Keratinocyte (primary cell): Measurements from ENCODE around the gene HTRA1. TPM values are rescaled to one million over a fixed set of nuclear protein-coding genes. Genes with fewer than 3 reads are reported as not detected.

ENCODE experiments used
- DNase-seq: peaks from one replicate; pipeline ENCODE4 v3.0.0-alpha.2; 2011; ENCODE audit warnings: low read depth, missing footprints, low spot score
- FAIRE-seq: peaks from 2 replicates; lab custom pipeline; 2011; peaks lifted over from hg19 to GRCh38; lab: Jason Lieb, UNC
- H2AFZ ChIP-seq: 2 replicates; pipeline ENCODE4 v1.6.0; 2012; ENCODE audit warnings: low read length, control low read depth, inconsistent platforms; ENCODE audit not compliant: control insufficient read depth
- H3K27ac ChIP-seq: 2 replicates; pipeline ENCODE4 v1.5.1; 2011; ENCODE audit warnings: low read length; ENCODE audit not compliant: control insufficient read depth, insufficient read depth
- H3K27me3 ChIP-seq: 3 replicates; pipeline ENCODE4 v1.6.0; 2011; ENCODE audit warnings: low read length; ENCODE audit not compliant: control insufficient read depth, insufficient read depth; ENCODE audit errors: extremely low read depth
- H3K36me3 ChIP-seq, 2 experiments: 2 replicates in 1 of 2; 3 replicates in 1 of 2; pipeline ENCODE4 v1.5.1; 2011; ENCODE audit warnings: low read length in 2 of 2, mild to moderate bottlenecking in 1 of 2; ENCODE audit not compliant: control insufficient read depth in 2 of 2, insufficient read depth in 2 of 2; ENCODE audit errors: extremely low read depth in 1 of 2
- H3K4me1 ChIP-seq: 3 replicates; pipeline ENCODE4 v1.5.1; 2011; ENCODE audit warnings: low read length; ENCODE audit not compliant: control insufficient read depth, insufficient read depth; ENCODE audit errors: extremely low read depth
- H3K4me2 ChIP-seq: 3 replicates; pipeline ENCODE4 v1.6.0; 2011; ENCODE audit warnings: low read depth, low read length; ENCODE audit not compliant: control insufficient read depth, insufficient read depth; ENCODE audit errors: extremely low read depth
- H3K4me3 ChIP-seq, 3 experiments: fragments of 200-600 bp in 1 of 3; sonication (generic) in 1 of 3; 2 replicates in 2 of 3; 3 replicates in 1 of 3; pipeline ENCODE4 v1.5.1; 2011 to 2016; ENCODE audit warnings: low read length in 3 of 3, mild to moderate bottlenecking in 3 of 3, control low read depth in 2 of 3, inconsistent platforms in 1 of 3, low read depth in 1 of 3, mixed read lengths in 1 of 3, mixed run types in 1 of 3, moderate library complexity in 1 of 3; ENCODE audit not compliant: control insufficient read depth in 2 of 3, insufficient read depth in 2 of 3; ENCODE audit errors: extremely low read depth in 1 of 3
- H3K79me2 ChIP-seq: 2 replicates; pipeline ENCODE4 v1.6.0; 2012; ENCODE audit warnings: low read length; ENCODE audit not compliant: control insufficient read depth, insufficient read depth
- H3K9ac ChIP-seq: 3 replicates; pipeline ENCODE4 v1.6.0; 2011; ENCODE audit warnings: low read length; ENCODE audit not compliant: control insufficient read depth, insufficient read depth; ENCODE audit errors: extremely low read depth
- H3K9me1 ChIP-seq: 3 replicates; pipeline ENCODE4 v1.6.0; 2011; ENCODE audit warnings: low read length; ENCODE audit not compliant: control insufficient read depth, insufficient read depth; ENCODE audit errors: extremely low read depth
- H3K9me3 ChIP-seq: 2 replicates; pipeline ENCODE4 v1.5.1; 2012; ENCODE audit warnings: low read depth, low read length; ENCODE audit not compliant: control insufficient read depth
- H4K20me1 ChIP-seq: 3 replicates; pipeline ENCODE4 v1.6.0; 2011; ENCODE audit warnings: low read length; ENCODE audit not compliant: control insufficient read depth, insufficient read depth; ENCODE audit errors: extremely low read depth
- CTCF ChIP-seq, 3 experiments: IDR thresholded peaks in 1 of 3; conservative IDR thresholded peaks in 1 of 3; optimal IDR thresholded peaks in 1 of 3; 2 replicates in 2 of 3; 3 replicates in 1 of 3; pipeline versions ENCODE3 to v1.5.1; 2011; ENCODE audit warnings: low read length in 3 of 3, mild to moderate bottlenecking in 3 of 3, moderate library complexity in 2 of 3, control low read depth in 1 of 3, inconsistent platforms in 1 of 3; ENCODE audit not compliant: insufficient read depth in 2 of 3; ENCODE audit errors: extremely low read depth in 1 of 3
- EZH2 ChIP-seq: IDR thresholded peaks from one replicate; pipeline ENCODE4 v1.6.1; 2012; ENCODE audit warnings: inconsistent platforms, mild to moderate bottlenecking, low read length, moderate library complexity
- dilution Hi-C: fragments of 300-500 bp; cut with MboI; formaldehyde crosslinking; loops from one replicate; pipeline ENCODE4 v1.7.0; 2020; ENCODE audit warnings: low sequenced_read_pairs; ENCODE audit not compliant: extremely low pct_ligation_motif_present
- polyA plus RNA-seq, 5 experiments: library from polyadenylated mRNA; depleted of rRNA in 3 of 5; stranded (reverse) in 3 of 5; stranded (forward) in 1 of 5; unstranded in 1 of 5; fragments of >200 nt; gene quantifications; 1 replicate in 1 of 5; 2 replicates in 3 of 5; 3 replicates in 1 of 5; pipeline versions ENCODE4 v1.2.1 to v1.2.3, GENCODE V29; 2011 to 2012; ENCODE audit warnings: missing spikeins in 2 of 5, low read depth in 1 of 5, low replicate concordance in 1 of 5

HTRA1 gene
- polyA plus RNA-seq, 1 donor (not counting 4 experiments of a cell fraction or from before 2014, with no cell fraction given) = 412 TPM

GRCh38 chr10:122480146-122480833 lies 18.9 kb downstream of the HTRA1 start:
- Histone ChIP-seq H2AFZ (no peak overlapping the region), H3K4me1 (peaks cover 14% of the 10 kb centered on the region), H3K79me2 (peaks cover 23% of the 10 kb centered on the region), H3K9ac (no peak overlapping the region), H3K9me3 (no peaks in the 10 kb centered on the region), H3K4me2 (no peak overlapping the region), H4K20me1 (peaks cover 6% of the 10 kb centered on the region), H3K27me3 (no peaks in the 10 kb centered on the region), H3K36me3 (peaks cover 4 to 6% of the 10 kb centered on the region in 2 experiments), H3K27ac (no peak overlapping the region), H3K4me3 (no peak overlapping the region), H3K9me1 (peaks cover 4% of the 10 kb centered on the region)
- no peak for DNase-seq
- no peak for TF ChIP-seq EZH2
- TF ChIP-seq CTCF (optimal IDR thresholded peaks at IDR 0.05 in 1 of 3, IDR thresholded peaks at IDR 0.05 in 1 of 3, conservative IDR thresholded peaks at IDR 0.05 in 1 of 3; ENCODE audit: extremely low read depth in 1 of 3, insufficient read depth in 2 of 3, low read length in 3 of 3) = no peak
- FAIRE-seq = no peak
- dilution Hi-C loops = no loop called here

- H3K36me3 ChIP-seq = peaks cover 4 to 9% of the 10 kb centered on the region in 2 experiments
- no peak for TF ChIP-seq EZH2
- TF ChIP-seq CTCF (optimal IDR thresholded peaks at IDR 0.05 in 1 of 3, IDR thresholded peaks at IDR 0.05 in 1 of 3, conservative IDR thresholded peaks at IDR 0.05 in 1 of 3; ENCODE audit: extremely low read depth in 1 of 3, insufficient read depth in 2 of 3, low read length in 3 of 3) = no peak
- dilution Hi-C loops = no loop called here
- no peak overlapping the region for H3K27ac ChIP-seq
- H3K4me2 ChIP-seq = no peak overlapping the region
- H3K4me3 ChIP-seq = no peak overlapping the region
- H3K4me1 ChIP-seq = peaks cover 2% of the 10 kb centered on the region
- no peak overlapping the region for H2AFZ ChIP-seq
- H3K9me1 ChIP-seq = peaks cover 2% of the 10 kb centered on the region
- FAIRE-seq = no peak
- H4K20me1 ChIP-seq = peaks cover 5% of the 10 kb centered on the region
- no peak for DNase-seq
- no peaks in the 10 kb centered on the region for H3K9me3 ChIP-seq
- H3K79me2 ChIP-seq = peaks cover 22% of the 10 kb centered on the region
- no peak overlapping the region for H3K9ac ChIP-seq
- no peaks in the 10 kb centered on the region for H3K27me3 ChIP-seq
These were observed 20.1 kb downstream of the HTRA1 start for GRCh38 chr10:122481296-122482056.
